ENCODE results near the gene IRF2BP2. TPM values are rescaled to one million over a fixed set of nuclear protein-coding genes. Genes with fewer than 3 reads are reported as not detected.
A peak's percentile ranks its signal among the peaks of the same experiment; 100 is the strongest.

The IRF2BP2 gene
- polyA plus RNA-seq, 1 donor = 161 TPM

DNA sequence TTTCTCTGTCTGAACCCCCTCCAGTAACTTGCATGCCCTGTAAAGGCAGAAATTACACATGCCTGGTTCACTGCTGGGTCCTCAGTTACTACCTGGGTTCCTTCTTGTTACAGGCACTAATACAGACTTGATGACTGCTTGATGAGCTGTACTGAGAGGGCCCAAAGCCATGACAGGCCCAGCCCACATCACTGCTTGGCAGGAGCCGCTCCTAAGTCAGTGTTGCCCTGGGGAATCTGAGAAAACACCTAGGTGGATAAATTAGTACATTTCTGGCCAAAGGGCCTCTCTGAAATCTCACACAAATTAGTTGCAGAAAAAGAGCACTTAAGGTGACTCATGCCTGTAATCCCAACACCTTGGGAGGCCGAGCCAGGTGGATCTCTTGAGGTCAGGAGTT, 37.8 kb upstream of the IRF2BP2 start:
- no peaks in the 10 kb centered on the region for H3K36me3 ChIP-seq (ENCODE audit: control insufficient read depth, insufficient read depth, low read length)
- H3K4me1 ChIP-seq (ENCODE audit: control insufficient read depth, insufficient read depth, low read length) = peaks cover 6% of the 10 kb centered on the region
- no peak overlapping the region for H3K27ac ChIP-seq (ENCODE audit: low read length)
- H3K27me3 ChIP-seq (ENCODE audit: control insufficient read depth, insufficient read depth, low read length) = no peaks in the 10 kb centered on the region
- no peak for DNase-seq
- H3K4me3 ChIP-seq (ENCODE audit: low read length) = no peak overlapping the region
- H3K9me3 ChIP-seq (ENCODE audit: control insufficient read depth, low read depth, low read length) = no peaks in the 10 kb centered on the region
- WGBS (ENCODE audit: insufficient coverage, low lambda C conversion rate) = no CpG with 5 or more reads among the region's 2 CpGs

DNA sequence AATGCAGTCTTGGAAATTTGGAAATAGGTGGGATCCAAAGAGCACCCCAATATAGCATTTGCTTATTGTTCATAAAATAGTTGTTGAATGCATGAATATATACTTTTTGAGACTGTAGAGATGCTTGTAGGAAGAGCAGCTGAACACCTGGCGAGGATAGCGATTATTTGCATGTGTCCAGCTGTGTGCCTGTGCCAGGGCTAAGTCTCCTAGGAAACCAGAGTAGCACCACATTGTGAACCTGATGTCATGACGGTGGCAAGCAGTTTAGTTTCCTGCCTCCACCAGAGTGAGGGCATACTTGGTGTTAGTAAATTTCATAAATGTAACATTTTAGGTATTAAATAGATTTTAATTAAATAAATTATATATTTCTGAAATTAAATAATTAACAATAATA, 37.3 kb upstream of the IRF2BP2 start:
- no peak overlapping the region for H3K4me3 ChIP-seq (ENCODE audit: low read length)
- H3K9me3 ChIP-seq (ENCODE audit: control insufficient read depth, low read depth, low read length) = no peaks in the 10 kb centered on the region
- no peak overlapping the region for H3K27ac ChIP-seq (ENCODE audit: low read length)
- no peaks in the 10 kb centered on the region for H3K36me3 ChIP-seq (ENCODE audit: control insufficient read depth, insufficient read depth, low read length)
- peaks cover 9% of the 10 kb centered on the region for H3K4me1 ChIP-seq (ENCODE audit: control insufficient read depth, insufficient read depth, low read length)
- no peaks in the 10 kb centered on the region for H3K27me3 ChIP-seq (ENCODE audit: control insufficient read depth, insufficient read depth, low read length)
- WGBS (ENCODE audit: insufficient coverage, low lambda C conversion rate) = no CpG with 5 or more reads among the region's 3 CpGs
- DNase-seq = no peak

DNA sequence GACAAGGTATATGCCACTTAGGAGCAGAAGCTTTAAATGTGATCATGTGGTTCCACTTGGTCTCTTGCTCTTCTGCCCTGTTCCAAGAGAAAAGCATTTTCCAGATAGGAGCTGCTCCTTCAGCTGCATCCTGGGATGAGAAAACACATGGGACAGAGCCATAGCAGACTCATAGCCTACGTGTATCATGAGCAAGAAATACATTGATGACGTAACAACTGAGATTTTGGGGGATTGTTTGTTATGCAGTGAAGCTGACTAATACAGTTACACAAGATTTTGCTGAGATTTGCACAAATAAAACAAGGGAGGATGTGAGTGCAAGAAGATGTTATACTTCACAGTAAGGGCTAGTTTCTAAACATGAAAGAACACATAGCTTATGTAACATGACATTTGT, 36.0 kb upstream of the IRF2BP2 start:
- H3K27ac ChIP-seq (ENCODE audit: low read length) = no peak overlapping the region
- no peak overlapping the region for H3K4me3 ChIP-seq (ENCODE audit: low read length)
- H3K4me1 ChIP-seq (ENCODE audit: control insufficient read depth, insufficient read depth, low read length) = peaks cover 20% of the 10 kb centered on the region
- H3K9me3 ChIP-seq (ENCODE audit: control insufficient read depth, low read depth, low read length) = no peaks in the 10 kb centered on the region
- no peak for DNase-seq
- 94% methylated on average over 2 of the region's 2 CpGs for whole genome bisulfite sequencing (ENCODE audit: insufficient coverage, low lambda C conversion rate)
- no peaks in the 10 kb centered on the region for H3K36me3 ChIP-seq (ENCODE audit: control insufficient read depth, insufficient read depth, low read length)
- H3K27me3 ChIP-seq (ENCODE audit: control insufficient read depth, insufficient read depth, low read length) = no peaks in the 10 kb centered on the region

DNA sequence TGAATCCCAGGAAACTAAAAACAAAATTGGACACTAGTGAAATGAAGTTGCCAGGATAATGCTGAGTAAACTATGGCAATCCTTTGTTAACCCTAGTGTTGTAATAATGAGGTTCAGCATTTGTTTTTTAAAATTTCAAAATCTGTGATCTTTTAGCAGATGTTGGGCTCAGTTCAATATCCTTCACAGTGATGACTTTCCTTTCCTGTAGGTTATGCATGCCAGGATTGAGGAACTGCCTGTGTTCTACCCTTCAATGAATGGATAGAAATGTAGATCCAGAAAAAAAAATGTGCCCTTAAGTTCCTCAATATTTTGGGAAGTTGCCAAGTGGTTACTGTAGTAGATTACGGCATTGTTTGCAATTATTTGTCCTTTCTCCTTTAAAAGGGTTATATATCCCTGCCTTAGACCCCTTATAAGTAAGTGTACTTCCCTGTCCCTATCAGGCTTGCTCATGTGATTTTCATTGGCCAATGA, 35.5 kb upstream of the IRF2BP2 start:
- Histone ChIP-seq H3K9me3 (ENCODE audit: control insufficient read depth, low read depth, low read length) (no peaks in the 10 kb centered on the region), H3K4me1 (ENCODE audit: control insufficient read depth, insufficient read depth, low read length) (peaks cover 25% of the 10 kb centered on the region), H3K36me3 (ENCODE audit: control insufficient read depth, insufficient read depth, low read length) (no peaks in the 10 kb centered on the region), H3K27ac (ENCODE audit: low read length) (no peak overlapping the region), H3K27me3 (ENCODE audit: control insufficient read depth, insufficient read depth, low read length) (no peaks in the 10 kb centered on the region), H3K4me3 (ENCODE audit: low read length) (no peak overlapping the region)
- DNase-seq = no peak
- WGBS (ENCODE audit: insufficient coverage, low lambda C conversion rate) = 89% methylated on average over 1 of the region's 1 CpG

DNA sequence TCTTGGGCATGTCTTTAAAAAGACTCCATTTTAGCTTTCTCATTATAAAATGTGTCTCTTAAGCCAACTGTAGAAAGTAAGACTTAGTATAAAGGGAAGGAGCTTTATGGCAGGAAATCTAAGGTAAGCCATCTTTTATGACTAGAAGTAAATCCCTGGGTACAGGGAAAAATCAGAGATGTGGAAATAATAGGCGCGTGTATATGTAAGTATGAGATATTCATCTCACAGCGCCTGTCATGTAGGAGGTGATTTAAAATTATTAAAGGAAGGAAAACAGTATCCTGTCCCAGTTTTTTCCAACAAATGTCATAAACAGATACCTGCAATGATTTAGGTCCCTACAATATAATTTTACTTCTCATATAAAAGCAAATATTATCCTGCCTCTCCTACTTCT, 35.0 kb upstream of the IRF2BP2 start:
- no peak for DNase-seq
- Histone ChIP-seq H3K27ac (ENCODE audit: low read length) (no peak overlapping the region), H3K4me1 (ENCODE audit: control insufficient read depth, insufficient read depth, low read length) (peaks cover 31% of the 10 kb centered on the region), H3K9me3 (ENCODE audit: control insufficient read depth, low read depth, low read length) (no peaks in the 10 kb centered on the region), H3K4me3 (ENCODE audit: low read length) (no peak overlapping the region), H3K27me3 (ENCODE audit: control insufficient read depth, insufficient read depth, low read length) (no peaks in the 10 kb centered on the region), H3K36me3 (ENCODE audit: control insufficient read depth, insufficient read depth, low read length) (no peaks in the 10 kb centered on the region)
- WGBS (ENCODE audit: insufficient coverage, low lambda C conversion rate) = 100% methylated on average over 1 of the region's 3 CpGs

DNA sequence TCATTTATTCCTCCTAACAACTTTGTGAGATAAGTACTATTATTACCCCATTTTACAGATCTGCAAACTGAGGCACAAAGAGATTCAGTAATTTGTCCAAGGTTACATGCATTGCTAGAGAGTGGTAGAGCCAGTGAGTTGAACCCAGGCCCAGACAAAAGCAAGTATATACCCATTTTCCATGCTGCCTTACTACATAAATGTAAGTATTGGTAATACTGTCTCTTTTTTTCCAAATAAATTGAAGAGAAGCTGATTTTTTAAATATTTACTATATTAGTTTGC, 33.8 kb upstream of the IRF2BP2 start:
- Histone ChIP-seq H3K4me1 (ENCODE audit: control insufficient read depth, insufficient read depth, low read length) (peaks cover 38% of the 10 kb centered on the region), H3K4me3 (ENCODE audit: low read length) (no peak overlapping the region), H3K36me3 (ENCODE audit: control insufficient read depth, insufficient read depth, low read length) (no peaks in the 10 kb centered on the region), H3K27ac (ENCODE audit: low read length) (peak overlapping the region; percentile 94), H3K9me3 (ENCODE audit: control insufficient read depth, low read depth, low read length) (no peaks in the 10 kb centered on the region), H3K27me3 (ENCODE audit: control insufficient read depth, insufficient read depth, low read length) (no peaks in the 10 kb centered on the region)
- no peak for DNase-seq

DNA sequence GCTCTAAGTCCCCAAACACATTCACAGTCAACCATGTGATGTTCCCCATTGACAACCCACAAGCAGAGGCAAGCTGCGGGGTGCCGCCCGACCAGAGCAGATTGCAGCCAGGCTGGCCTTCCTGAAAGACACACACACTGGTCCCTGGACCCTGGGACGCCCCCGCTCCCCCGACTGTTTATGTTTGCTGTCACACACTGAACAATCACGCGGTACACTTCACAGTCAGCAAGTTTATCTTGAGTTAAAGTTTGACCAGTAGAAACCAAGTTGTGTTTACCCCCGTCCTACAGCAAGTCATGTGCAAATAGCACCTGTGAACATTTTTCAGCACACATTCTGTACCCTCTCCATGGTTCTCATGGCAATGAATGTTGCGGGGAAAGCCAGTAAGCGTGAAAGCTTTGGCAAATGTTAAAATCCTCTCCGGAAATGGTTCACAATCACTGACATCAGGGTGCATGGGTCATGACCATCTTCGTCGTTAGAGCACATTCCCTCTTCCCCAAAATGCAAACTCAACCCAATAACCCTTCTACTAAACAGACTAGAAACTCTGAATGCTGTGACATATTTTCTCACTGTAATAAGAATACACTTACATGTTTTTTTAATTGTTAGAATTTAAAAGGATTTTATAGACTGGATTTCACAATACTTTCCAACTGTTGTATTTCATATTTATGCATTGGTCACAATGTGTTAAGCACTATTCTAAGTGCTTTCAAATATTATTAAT, 33.3 kb upstream of the IRF2BP2 start:
- peak; percentile 95 to 98 for DNase-seq
- peak overlapping the region; percentile 94 for H3K27ac ChIP-seq (ENCODE audit: low read length)
- H3K4me1 ChIP-seq (ENCODE audit: control insufficient read depth, insufficient read depth, low read length) = peaks cover 43% of the 10 kb centered on the region
- 0% methylated on average over 1 of the region's 14 CpGs for WGBS (ENCODE audit: insufficient coverage, low lambda C conversion rate)
- H3K9me3 ChIP-seq (ENCODE audit: control insufficient read depth, low read depth, low read length) = no peaks in the 10 kb centered on the region
- H3K27me3 ChIP-seq (ENCODE audit: control insufficient read depth, insufficient read depth, low read length) = no peaks in the 10 kb centered on the region
- no peak overlapping the region for H3K4me3 ChIP-seq (ENCODE audit: low read length)
- H3K36me3 ChIP-seq (ENCODE audit: control insufficient read depth, insufficient read depth, low read length) = no peaks in the 10 kb centered on the region

DNA sequence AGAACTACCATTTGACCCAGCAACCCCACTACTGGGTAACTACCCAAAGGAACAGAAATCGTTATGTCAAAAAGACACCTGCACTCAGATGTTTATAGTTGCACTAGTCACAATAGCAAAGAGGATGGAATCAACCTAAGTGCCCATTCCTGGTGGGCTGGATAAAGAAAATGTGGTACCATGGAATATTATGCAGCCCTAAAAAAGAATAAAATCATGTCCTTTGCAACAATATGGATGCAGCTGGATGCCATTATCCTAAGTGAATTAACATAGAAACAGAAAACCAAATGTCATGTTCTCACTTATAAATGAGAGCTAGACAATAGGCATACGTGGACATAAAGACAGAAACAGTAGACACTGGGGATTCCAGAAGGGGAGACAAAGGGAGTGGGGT, 32.5 kb upstream of the IRF2BP2 start:
- H3K27ac ChIP-seq (ENCODE audit: low read length) = peak overlapping the region; percentile 94
- H3K36me3 ChIP-seq (ENCODE audit: control insufficient read depth, insufficient read depth, low read length) = no peaks in the 10 kb centered on the region
- H3K4me3 ChIP-seq (ENCODE audit: low read length) = no peak overlapping the region
- peaks cover 46% of the 10 kb centered on the region for H3K4me1 ChIP-seq (ENCODE audit: control insufficient read depth, insufficient read depth, low read length)
- no peaks in the 10 kb centered on the region for H3K27me3 ChIP-seq (ENCODE audit: control insufficient read depth, insufficient read depth, low read length)
- DNase-seq = no peak
- H3K9me3 ChIP-seq (ENCODE audit: control insufficient read depth, low read depth, low read length) = no peaks in the 10 kb centered on the region
- no CpG with 5 or more reads among the region's 2 CpGs for WGBS (ENCODE audit: insufficient coverage, low lambda C conversion rate)

DNA sequence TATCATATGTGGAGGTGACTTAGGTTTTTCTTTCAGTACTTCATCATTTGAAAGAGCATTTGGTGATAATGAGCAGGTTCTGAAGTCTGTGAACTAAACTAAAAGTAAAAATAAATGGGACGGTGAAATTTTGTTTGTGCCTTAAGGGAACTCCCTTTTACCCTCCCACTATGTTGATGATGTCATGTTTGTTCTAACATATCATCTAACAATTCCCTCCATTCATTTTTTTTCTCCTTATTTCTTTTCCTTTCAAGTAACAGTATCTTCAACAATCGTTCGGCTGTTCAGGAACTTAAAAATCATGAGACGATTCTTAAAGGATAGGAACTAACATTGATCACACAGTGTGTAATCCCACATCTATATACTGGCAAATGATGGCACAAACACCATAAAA, 30.0 kb upstream of the IRF2BP2 start:
- H3K27ac ChIP-seq (ENCODE audit: low read length) = peak overlapping the region; percentile 94
- no peak for DNase-seq
- 38% methylated on average over 3 of the region's 4 CpGs for WGBS (ENCODE audit: insufficient coverage, low lambda C conversion rate)

DNA sequence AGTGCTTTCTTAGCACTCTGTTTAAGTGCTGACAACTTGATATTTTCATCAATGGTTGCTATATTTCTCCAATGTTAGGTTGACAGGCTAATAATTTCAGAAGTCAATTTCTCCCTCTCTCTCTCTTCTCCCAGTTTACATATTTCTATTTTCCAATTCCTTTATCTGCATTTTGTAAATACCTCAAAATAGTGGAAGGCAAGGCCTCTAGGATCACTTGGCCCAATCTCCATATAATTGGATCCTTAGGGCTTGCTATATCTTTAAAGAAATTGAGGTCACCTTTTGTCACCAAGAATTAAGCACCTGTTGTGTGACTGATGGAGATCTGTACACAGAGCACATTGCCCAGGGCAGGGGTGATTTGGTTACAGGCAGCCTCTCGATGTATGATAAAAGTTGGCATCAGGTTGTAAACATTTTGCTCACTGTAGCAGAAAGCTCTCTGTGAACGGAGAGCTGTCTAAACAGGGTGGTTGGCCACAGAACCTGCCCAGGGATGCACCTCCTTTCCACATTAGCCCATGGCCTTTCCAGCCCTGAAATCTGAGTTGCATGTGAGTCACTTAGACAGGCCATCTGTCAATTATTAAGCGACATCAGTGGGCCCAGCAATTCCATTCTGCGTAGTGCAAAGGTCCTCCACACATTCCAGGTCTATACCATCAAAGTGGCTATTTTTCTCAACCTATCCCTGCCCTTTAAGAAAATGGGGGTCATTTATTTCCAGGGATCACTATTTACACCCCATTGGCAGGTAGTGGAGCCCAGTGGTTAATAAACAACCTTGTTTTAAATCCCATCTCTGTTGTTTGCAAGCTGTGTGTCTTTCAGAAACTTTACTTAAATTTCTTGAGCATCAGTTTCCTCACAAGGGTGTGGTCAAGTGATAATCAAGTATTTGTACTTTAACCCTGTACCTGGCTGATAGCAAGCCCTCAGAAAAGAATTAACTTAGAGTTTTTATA, 29.1 kb upstream of the IRF2BP2 start:
- Histone ChIP-seq H3K27me3 (ENCODE audit: control insufficient read depth, insufficient read depth, low read length) (no peaks in the 10 kb centered on the region), H3K9me3 (ENCODE audit: control insufficient read depth, low read depth, low read length) (no peaks in the 10 kb centered on the region), H3K27ac (ENCODE audit: low read length) (peak overlapping the region; percentile 94), H3K36me3 (ENCODE audit: control insufficient read depth, insufficient read depth, low read length) (no peaks in the 10 kb centered on the region), H3K4me3 (ENCODE audit: low read length) (no peak overlapping the region), H3K4me1 (ENCODE audit: control insufficient read depth, insufficient read depth, low read length) (peaks cover 46% of the 10 kb centered on the region)
- peak; percentile 93 to 98 for DNase-seq
- no CpG with 5 or more reads among the region's 4 CpGs for WGBS (ENCODE audit: insufficient coverage, low lambda C conversion rate)

More for the DNA sequence above, 30.0 kb upstream of the IRF2BP2 start:
- H3K4me1 ChIP-seq (ENCODE audit: control insufficient read depth, insufficient read depth, low read length) = peaks cover 46% of the 10 kb centered on the region
- H3K27me3 ChIP-seq (ENCODE audit: control insufficient read depth, insufficient read depth, low read length) = no peaks in the 10 kb centered on the region
- H3K9me3 ChIP-seq (ENCODE audit: control insufficient read depth, low read depth, low read length) = no peaks in the 10 kb centered on the region
- no peaks in the 10 kb centered on the region for H3K36me3 ChIP-seq (ENCODE audit: control insufficient read depth, insufficient read depth, low read length)
- H3K4me3 ChIP-seq (ENCODE audit: low read length) = no peak overlapping the region

All from large intestine (tissue), 3 donors.